ENCODE measurements around the gene SYCP2L.

Gene SYCP2L

GRCh38 chr6:11015102-11015501 lies 128.2 kb downstream of the SYCP2L start:
- Histone ChIP-seq H3K36me3 (ENCODE audit: control insufficient read depth, insufficient read depth, low read length) (no peaks in the 10 kb centered on the region), H3K4me3 (ENCODE audit: low read length) (no peak overlapping the region), H3K9me3 (ENCODE audit: control insufficient read depth, low read length) (no peaks in the 10 kb centered on the region), H3K9ac (ENCODE audit: low read length) (no peak overlapping the region), H3K4me1 (ENCODE audit: control insufficient read depth, insufficient read depth, low read length) (peaks cover 6% of the 10 kb centered on the region), H3K27me3 (ENCODE audit: control insufficient read depth, insufficient read depth, low read length) (peaks cover 4% of the 10 kb centered on the region)

- peaks cover 6% of the 10 kb centered on the region for H3K4me1 ChIP-seq (ENCODE audit: control insufficient read depth, insufficient read depth, low read length)
- no peaks in the 10 kb centered on the region for H3K27me3 ChIP-seq (ENCODE audit: control insufficient read depth, insufficient read depth, low read length)
- H3K4me3 ChIP-seq (ENCODE audit: low read length): no peak overlapping the region
- no peaks in the 10 kb centered on the region for H3K9me3 ChIP-seq (ENCODE audit: control insufficient read depth, low read length)
- H3K36me3 ChIP-seq (ENCODE audit: control insufficient read depth, insufficient read depth, low read length): no peaks in the 10 kb centered on the region
- H3K9ac ChIP-seq (ENCODE audit: low read length): no peak overlapping the region
Observed at GRCh38 chr6:11016452-11016851, 129.6 kb downstream of the SYCP2L start.

- Histone ChIP-seq H3K9ac (ENCODE audit: low read length) (no peak overlapping the region), H3K4me1 (ENCODE audit: control insufficient read depth, insufficient read depth, low read length) (no peaks in the 10 kb centered on the region), H3K36me3 (ENCODE audit: control insufficient read depth, insufficient read depth, low read length) (no peaks in the 10 kb centered on the region), H3K27me3 (ENCODE audit: control insufficient read depth, insufficient read depth, low read length) (no peaks in the 10 kb centered on the region), H3K4me3 (ENCODE audit: low read length) (no peak overlapping the region), H3K9me3 (ENCODE audit: control insufficient read depth, low read length) (no peaks in the 10 kb centered on the region)
Observed at GRCh38 chr6:11017090-11017489, 130.2 kb downstream of the SYCP2L start.

GRCh38 chr6:11018225-11018624 lies 131.4 kb downstream of the SYCP2L start:
- no peak overlapping the region for H3K9ac ChIP-seq (ENCODE audit: low read length)
- no peaks in the 10 kb centered on the region for H3K27me3 ChIP-seq (ENCODE audit: control insufficient read depth, insufficient read depth, low read length)
- H3K4me3 ChIP-seq (ENCODE audit: low read length): no peak overlapping the region
- H3K9me3 ChIP-seq (ENCODE audit: control insufficient read depth, low read length): no peaks in the 10 kb centered on the region
- no peaks in the 10 kb centered on the region for H3K4me1 ChIP-seq (ENCODE audit: control insufficient read depth, insufficient read depth, low read length)
- H3K36me3 ChIP-seq (ENCODE audit: control insufficient read depth, insufficient read depth, low read length): no peaks in the 10 kb centered on the region

GRCh38 chr6:11021003-11021402 lies 134.2 kb downstream of the SYCP2L start:
- Histone ChIP-seq H3K9me3 (ENCODE audit: control insufficient read depth, low read length) (no peaks in the 10 kb centered on the region), H3K4me1 (ENCODE audit: control insufficient read depth, insufficient read depth, low read length) (no peaks in the 10 kb centered on the region), H3K27me3 (ENCODE audit: control insufficient read depth, insufficient read depth, low read length) (peaks cover 2% of the 10 kb centered on the region), H3K36me3 (ENCODE audit: control insufficient read depth, insufficient read depth, low read length) (no peaks in the 10 kb centered on the region), H3K9ac (ENCODE audit: low read length) (no peak overlapping the region), H3K4me3 (ENCODE audit: low read length) (no peak overlapping the region)

- Histone ChIP-seq H3K4me3 (ENCODE audit: low read length) (no peak overlapping the region), H3K9ac (ENCODE audit: low read length) (no peak overlapping the region), H3K4me1 (ENCODE audit: control insufficient read depth, insufficient read depth, low read length) (no peaks in the 10 kb centered on the region), H3K36me3 (ENCODE audit: control insufficient read depth, insufficient read depth, low read length) (no peaks in the 10 kb centered on the region), H3K9me3 (ENCODE audit: control insufficient read depth, low read length) (no peaks in the 10 kb centered on the region), H3K27me3 (ENCODE audit: control insufficient read depth, insufficient read depth, low read length) (peaks cover 7% of the 10 kb centered on the region)
Observed at GRCh38 chr6:11021714-11022113, 134.9 kb downstream of the SYCP2L start.

- no peaks in the 10 kb centered on the region for H3K4me1 ChIP-seq (ENCODE audit: control insufficient read depth, insufficient read depth, low read length)
- H3K9ac ChIP-seq (ENCODE audit: low read length): no peak overlapping the region
- H3K27me3 ChIP-seq (ENCODE audit: control insufficient read depth, insufficient read depth, low read length): peaks cover 7% of the 10 kb centered on the region
- no peaks in the 10 kb centered on the region for H3K9me3 ChIP-seq (ENCODE audit: control insufficient read depth, low read length)
- H3K36me3 ChIP-seq (ENCODE audit: control insufficient read depth, insufficient read depth, low read length): no peaks in the 10 kb centered on the region
- H3K4me3 ChIP-seq (ENCODE audit: low read length): no peak overlapping the region
Observed at GRCh38 chr6:11023032-11023431, 136.2 kb downstream of the SYCP2L start.
